Stimulated activated naive CD4-positive, alpha-beta T cell treated with Interleukin-2 at 50 U/mL for 16 hours (primary cell): Measurements from ENCODE around the gene OSBPL5.

Experiments
- DNase-seq: peaks from one replicate; lab custom pipeline; 2025; lab: John Stamatoyannopoulos, UW

OSBPL5 gene

GRCh38 chr11:3163241-3163981 lies 1.7 kb downstream of the OSBPL5 start:
- no peak for DNase-seq

- DNase-seq = no peak
Observed at GRCh38 chr11:3162410-3163240, 2.5 kb downstream of the OSBPL5 start.

GRCh38 chr11:3161720-3162409 lies 3.2 kb downstream of the OSBPL5 start:
- no peak for DNase-seq

GRCh38 chr11:3161309-3161708 lies 3.8 kb downstream of the OSBPL5 start:
- no peak for DNase-seq

DNA sequence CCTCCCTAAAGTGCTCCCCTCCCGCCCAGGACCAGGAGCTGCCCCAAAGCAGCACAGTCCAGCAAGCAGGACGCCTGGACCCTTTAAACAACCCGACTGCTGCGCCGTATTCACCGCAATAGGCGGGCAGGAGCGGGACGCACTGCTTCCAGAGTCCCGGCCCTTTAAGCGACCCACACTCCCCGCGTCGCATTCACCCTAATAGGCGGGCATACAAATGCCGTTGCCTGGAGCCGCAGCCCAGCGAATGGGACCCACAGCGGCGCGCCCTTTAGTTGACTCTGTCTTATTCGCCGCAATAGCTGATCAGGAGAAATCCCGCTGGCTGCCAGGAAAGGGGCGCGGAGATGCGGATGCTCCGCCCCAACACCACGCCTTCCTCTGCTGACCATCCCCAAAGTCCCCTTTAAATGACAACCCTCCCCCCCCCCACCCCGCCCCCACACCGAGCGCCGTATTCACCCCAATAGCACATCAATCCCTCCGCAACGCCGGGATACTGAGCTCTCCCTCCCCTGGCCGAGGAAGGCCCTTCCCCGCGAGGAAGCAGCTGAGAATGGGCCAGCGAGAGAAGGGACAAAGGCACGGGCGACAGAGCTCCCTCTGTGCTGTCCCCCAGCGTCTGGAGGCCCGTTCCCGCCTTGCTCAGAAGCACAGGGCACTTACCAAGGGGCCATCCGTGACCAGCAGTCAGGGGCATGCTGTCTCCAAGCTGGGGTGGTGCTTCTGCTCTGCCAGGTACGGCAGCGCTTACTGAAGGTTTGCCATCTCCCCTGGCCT lies 4.7 kb downstream of the OSBPL5 start:
- DNase-seq = no peak

- no peak for DNase-seq
Observed at GRCh38 chr11:3159296-3160190, 5.6 kb downstream of the OSBPL5 start.

DNA sequence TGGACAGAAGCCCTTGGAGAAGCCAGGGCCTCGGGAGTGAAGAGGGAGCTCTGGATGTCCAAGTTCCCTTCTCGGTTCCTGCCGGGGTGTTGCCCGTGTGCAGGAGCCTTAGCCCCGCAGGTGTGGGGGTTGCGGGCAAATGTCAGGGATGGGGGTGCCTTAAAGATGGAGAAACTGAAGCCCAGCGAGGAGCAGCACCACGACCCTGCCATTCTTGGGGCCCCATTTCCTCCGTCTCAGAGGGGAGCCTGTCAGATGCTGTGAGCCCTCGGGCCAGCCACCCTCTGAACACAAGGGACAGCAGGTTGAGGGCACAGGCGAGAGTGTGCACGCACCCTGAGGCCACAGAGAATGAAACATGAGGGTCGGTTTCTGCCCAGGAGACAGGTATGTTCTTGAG lies 6.3 kb downstream of the OSBPL5 start:
- DNase-seq = no peak

GRCh38 chr11:3158131-3158591 lies 6.9 kb downstream of the OSBPL5 start:
- no peak for DNase-seq

- no peak for DNase-seq
Observed at GRCh38 chr11:3157381-3158130, 7.6 kb downstream of the OSBPL5 start.

GRCh38 chr11:3156661-3157311 lies 8.3 kb downstream of the OSBPL5 start:
- DNase-seq = no peak

DNA sequence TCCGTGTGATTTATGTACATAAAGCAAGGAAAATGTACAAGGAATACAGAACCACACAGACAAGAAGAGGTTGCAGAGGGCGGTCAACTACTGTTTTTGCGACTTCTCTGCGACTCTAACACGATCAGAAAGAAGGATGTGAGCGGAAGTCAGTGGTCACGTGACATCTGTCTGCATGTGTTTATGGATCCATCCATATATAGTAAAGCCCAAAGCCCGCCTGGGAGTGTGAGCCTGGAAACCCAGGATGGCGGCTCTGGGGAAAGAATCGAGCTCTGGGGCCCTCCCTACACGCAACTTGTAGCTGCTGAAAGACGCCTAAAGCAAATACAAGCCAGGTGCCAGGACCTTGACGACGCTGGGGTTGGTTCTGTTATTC lies 8.8 kb downstream of the OSBPL5 start:
- no peak for DNase-seq

GRCh38 chr11:3155691-3156258 lies 9.3 kb downstream of the OSBPL5 start:
- DNase-seq = no peak

- DNase-seq = no peak
Observed at GRCh38 chr11:3155216-3155615, 9.9 kb downstream of the OSBPL5 start.

- no peak for DNase-seq
Observed at GRCh38 chr11:3154001-3154599, 11.0 kb downstream of the OSBPL5 start.

- no peak for DNase-seq
Observed at GRCh38 chr11:3153291-3153861, 11.7 kb downstream of the OSBPL5 start.

GRCh38 chr11:3152471-3153110 lies 12.5 kb downstream of the OSBPL5 start:
- no peak for DNase-seq

GRCh38 chr11:3150726-3151125 lies 14.4 kb downstream of the OSBPL5 start:
- no peak for DNase-seq

- no peak for DNase-seq
Observed at GRCh38 chr11:3149852-3150188, 15.3 kb downstream of the OSBPL5 start.
